Measurements from ENCODE around the gene ANKRD40.

ANKRD40 gene

DNA sequence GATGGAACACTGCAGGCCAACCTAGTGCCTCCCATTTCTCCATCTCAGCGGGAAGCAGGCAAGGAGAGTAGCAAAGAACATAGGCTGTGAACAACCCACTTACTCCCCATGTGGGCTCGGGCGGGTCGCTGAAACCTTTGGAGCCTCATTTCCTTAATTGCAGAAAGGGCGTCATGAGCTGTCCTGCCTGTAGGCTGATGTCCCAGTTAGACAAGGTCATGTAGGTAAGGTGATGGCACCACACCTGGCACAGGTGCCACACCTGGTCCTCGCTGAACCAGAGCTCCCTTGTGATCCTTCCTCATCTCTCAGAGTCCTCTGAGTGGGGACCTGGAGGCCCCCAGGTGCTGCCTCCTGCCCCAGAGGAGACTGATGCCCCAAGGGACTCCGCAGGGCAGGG, 50.1 kb downstream of the ANKRD40 start:
- H3K4me3 ChIP-seq (ENCODE audit: low read depth, low read length) = no peak overlapping the region
- TF ChIP-seq, protein P1, sequence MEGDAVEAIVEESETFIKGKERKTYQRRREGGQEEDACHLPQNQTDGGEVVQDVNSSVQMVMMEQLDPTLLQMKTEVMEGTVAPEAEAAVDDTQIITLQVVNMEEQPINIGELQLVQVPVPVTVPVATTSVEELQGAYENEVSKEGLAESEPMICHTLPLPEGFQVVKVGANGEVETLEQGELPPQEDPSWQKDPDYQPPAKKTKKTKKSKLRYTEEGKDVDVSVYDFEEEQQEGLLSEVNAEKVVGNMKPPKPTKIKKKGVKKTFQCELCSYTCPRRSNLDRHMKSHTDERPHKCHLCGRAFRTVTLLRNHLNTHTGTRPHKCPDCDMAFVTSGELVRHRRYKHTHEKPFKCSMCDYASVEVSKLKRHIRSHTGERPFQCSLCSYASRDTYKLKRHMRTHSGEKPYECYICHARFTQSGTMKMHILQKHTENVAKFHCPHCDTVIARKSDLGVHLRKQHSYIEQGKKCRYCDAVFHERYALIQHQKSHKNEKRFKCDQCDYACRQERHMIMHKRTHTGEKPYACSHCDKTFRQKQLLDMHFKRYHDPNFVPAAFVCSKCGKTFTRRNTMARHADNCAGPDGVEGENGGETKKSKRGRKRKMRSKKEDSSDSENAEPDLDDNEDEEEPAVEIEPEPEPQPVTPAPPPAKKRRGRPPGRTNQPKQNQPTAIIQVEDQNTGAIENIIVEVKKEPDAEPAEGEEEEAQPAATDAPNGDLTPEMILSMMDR (IDR thresholded peaks at IDR 0.05; ENCODE audit: low read depth, low read length, missing control alignments) = no peak
- no peak for DNase-seq (ENCODE audit: low read depth)

DNA sequence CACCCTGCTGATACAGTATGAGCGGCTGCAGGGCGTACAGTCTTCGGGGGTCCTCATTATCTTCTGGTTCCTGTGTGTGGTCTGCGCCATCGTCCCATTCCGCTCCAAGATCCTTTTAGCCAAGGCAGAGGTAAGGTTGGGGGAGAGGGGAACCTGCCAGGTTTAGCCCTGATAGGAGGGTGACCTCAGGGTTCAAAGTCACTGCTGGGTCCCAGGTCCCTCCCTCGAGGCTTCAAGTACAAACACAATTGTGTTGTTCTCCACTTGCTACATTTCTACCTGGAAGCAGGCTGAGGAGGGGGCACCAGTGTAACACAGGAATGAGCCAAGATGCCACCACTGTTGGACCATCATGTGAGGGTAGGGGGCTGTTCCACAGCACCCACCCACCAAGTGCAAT, 50.7 kb downstream of the ANKRD40 start:
- DNase-seq (ENCODE audit: low read depth) = no peak
- H3K4me3 ChIP-seq (ENCODE audit: low read depth, low read length) = no peak overlapping the region
- TF ChIP-seq, protein P1 (IDR thresholded peaks at IDR 0.05; ENCODE audit: low read depth, low read length, missing control alignments) = no peak

DNA sequence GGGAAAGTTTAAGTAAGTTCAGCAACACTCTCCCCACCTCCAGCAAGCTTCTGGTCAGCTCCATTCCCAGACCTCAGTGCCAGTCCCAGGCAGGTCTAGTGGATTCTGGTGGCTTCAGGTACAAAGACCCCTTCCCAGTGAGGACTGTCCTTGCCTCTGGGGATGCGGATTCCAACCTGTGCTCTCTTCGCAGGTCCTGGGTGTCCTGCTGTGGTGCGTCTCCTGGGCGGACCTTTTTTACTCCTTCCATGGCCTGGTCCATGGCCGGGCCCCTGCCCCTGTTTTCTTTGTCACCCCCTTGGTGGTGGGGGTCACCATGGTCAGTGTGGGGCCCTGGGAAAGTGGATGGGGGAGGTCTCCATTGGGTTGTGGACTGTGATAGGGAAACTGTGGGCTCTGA, 51.2 kb downstream of the ANKRD40 start:
- DNase-seq (ENCODE audit: low read depth) = no peak
- no peak overlapping the region for H3K4me3 ChIP-seq (ENCODE audit: low read depth, low read length)
- TF ChIP-seq, protein P1 (IDR thresholded peaks at IDR 0.05; ENCODE audit: low read depth, low read length, missing control alignments) = no peak

DNA sequence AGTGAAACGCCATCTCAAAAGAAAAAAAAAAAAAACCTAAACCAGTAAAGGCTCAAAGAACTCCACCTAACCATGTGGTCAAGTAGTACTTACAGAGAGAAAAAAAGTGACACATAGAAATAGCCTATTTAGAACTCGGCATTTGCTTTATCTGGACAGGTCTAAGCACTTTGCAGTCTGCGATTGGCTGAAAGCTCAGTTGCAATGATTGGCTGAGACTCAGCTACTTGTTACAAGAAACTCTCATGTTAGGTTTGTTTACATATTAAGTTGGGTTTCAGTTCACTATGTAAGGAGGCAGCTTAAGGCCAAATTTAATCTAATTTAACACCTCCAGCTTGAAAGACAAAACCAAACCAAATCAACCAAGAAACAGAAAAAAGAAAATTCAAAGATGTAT, 54.0 kb downstream of the ANKRD40 start:
- TF ChIP-seq, protein P1 (IDR thresholded peaks at IDR 0.05; ENCODE audit: low read depth, low read length, missing control alignments) = no peak
- DNase-seq (ENCODE audit: low read depth) = no peak
- no peak overlapping the region for H3K4me3 ChIP-seq (ENCODE audit: low read depth, low read length)

DNA sequence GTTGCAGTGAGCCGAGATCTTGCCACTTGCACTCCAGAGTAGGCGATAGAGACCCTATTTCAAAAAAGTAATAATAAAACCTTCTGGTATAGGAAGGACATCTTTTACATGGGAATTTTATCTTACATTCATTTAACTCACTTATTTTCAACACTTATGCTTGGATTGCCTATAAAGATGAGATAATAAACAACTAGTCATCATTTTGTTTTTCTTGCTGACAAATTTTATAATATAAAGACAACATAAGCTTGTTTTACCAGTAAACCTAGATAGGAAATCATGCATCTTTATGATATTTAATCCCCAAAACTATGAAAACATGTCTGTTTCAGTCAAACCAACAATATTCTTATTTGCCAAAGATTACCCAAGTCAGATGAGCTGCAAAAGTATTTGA, 56.1 kb downstream of the ANKRD40 start:
- TF ChIP-seq, protein P1 (IDR thresholded peaks at IDR 0.05; ENCODE audit: low read depth, low read length, missing control alignments) = no peak
- no peak overlapping the region for H3K4me3 ChIP-seq (ENCODE audit: low read depth, low read length)
- no peak for DNase-seq (ENCODE audit: low read depth)

DNA sequence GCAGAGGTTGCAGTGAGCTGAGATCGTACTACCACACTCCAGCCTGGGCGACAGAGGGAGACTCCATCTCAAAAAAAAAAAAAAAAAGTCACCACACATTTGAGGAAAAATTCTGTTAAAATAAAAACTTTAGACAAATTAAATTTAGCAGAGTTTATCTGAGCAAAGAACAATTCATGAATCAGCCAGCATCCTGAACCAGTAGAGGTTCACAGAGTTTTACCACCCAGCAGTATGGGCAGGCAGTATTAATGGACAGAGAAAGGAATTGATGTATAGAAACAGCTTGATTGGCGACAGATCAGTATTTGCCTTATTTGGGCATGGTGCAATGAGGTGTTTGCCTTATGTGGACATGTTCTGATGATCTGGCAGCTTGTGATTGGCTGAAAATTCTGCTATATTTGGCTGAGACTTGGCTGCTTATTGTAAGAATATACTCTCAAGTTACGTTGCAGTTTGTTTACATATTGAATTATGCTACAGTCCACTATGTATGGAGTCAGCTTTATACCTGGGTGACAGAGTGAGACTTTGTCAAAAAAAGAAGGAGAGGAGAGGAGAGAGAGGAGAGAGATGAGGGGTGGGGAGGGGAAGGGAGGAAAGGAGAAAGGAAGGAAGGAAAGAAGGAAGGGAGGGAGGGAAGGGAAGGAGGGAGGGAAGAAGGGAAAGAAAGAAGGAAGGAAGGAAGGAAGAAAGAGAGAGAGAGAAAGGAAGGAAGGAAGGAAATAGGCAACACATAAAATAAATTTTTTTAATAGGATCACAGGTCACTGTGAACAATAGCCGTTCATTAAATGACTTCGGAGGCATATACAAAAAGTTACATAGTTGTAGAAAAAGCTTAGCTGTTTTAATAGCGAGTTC, 58.4 kb downstream of the ANKRD40 start:
- TF ChIP-seq, protein P1 (IDR thresholded peaks at IDR 0.05; ENCODE audit: low read depth, low read length, missing control alignments) = no peak
- no peak for DNase-seq (ENCODE audit: low read depth)
- no peak overlapping the region for H3K4me3 ChIP-seq (ENCODE audit: low read depth, low read length)

DNA sequence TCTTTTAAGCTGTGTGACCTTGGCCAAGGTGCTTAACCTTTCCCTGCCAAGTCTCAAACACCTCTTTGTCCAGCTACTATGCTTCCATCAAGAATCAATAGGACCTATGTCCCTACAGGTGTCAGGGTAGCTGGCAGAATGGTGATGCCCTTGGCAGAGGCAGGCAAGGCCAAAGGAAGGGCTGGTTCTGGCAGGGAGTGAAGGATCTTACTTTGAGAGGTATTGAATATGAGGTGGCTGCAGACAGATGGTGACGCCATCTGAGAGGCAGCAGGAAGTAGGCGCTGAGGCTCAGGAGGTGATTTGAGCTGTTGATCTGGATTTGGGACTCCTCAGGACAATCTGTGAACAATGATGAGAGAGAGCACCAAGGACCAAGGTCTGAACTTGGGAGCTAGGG, 60.5 kb downstream of the ANKRD40 start:
- TF ChIP-seq, protein P1 (IDR thresholded peaks at IDR 0.05; ENCODE audit: low read depth, low read length, missing control alignments) = no peak
- H3K4me3 ChIP-seq (ENCODE audit: low read depth, low read length) = no peak overlapping the region
- no peak for DNase-seq (ENCODE audit: low read depth)
